ENCODE results near the gene TBX21.

TBX21 gene

DNA sequence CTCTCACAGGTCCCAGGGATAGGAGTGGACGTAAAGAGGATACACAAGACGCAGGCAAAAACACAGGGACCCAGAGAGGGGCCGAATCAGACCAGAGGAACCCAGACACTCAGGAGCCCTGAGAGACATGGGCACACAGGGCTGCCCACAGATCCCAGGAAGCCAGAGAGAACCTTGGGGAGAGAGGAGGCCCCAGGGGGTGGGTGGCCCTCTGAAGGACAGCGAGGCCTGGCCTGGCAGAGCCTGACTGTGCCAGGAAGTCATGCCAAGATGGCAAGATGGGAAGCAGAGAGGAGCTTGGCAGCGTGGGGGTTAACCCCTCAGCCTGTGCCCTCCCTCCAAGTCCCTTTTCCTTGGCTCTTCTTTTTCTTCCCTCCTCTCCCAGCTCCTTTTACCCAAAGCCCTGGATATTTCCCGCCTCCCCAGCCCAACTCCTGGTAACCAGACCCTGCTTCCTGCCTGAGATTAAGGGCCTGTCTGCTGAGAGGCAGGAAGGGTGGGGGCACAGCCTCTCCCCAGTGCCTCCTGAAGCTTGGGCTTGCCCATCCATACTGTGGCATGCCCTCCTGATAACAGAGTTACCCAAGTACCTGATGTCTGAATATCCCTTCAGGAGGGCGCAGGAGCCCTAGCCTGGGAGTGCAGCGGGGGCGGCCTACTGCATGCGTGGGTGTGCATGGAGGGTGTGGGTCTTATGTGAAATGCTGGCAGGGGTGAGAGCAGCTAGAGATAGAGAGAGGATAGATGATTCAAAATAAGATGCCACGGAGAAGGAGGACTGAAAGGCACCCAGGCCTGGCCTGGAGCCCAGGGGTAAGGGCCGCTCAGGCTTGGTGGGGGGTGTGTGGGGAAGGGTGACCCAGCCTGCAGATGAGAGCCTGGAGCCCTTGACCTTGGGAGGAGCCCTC, 6.0 kb upstream of the TBX21 start:
- no peaks in the 10 kb centered on the region for H3K27me3 ChIP-seq (ENCODE audit: low read length)
- no peaks in the 10 kb centered on the region for H3F3A ChIP-seq (ENCODE audit: insufficient read depth)
- H3K79me2 ChIP-seq (ENCODE audit: insufficient read depth, low read length), result no peaks in the 10 kb centered on the region
- no peak overlapping the region for H3K27ac ChIP-seq (ENCODE audit: low read depth, low read length)
- H4K20me1 ChIP-seq (ENCODE audit: low read depth, low read length), result no peaks in the 10 kb centered on the region
- no peaks in the 10 kb centered on the region for H3K36me3 ChIP-seq (ENCODE audit: low read length)
- TF ChIP-seq CTCF (IDR thresholded peaks at IDR 0.05; ENCODE audit: insufficient read depth, low read length, poor library complexity, severe bottlenecking) (no peak), EZH2phosphoT487 (conservative IDR thresholded peaks at IDR 0.05; ENCODE audit: low read length) (no peak)
- H3K9ac ChIP-seq (ENCODE audit: low read length), result no peak overlapping the region
- no peak overlapping the region for H3K4me3 ChIP-seq (ENCODE audit: insufficient read depth, low read length, poor library complexity, severe bottlenecking)
- H3K9me2 ChIP-seq (replicated peaks; ENCODE audit: insufficient read depth, low read length), result no peaks in the 10 kb centered on the region
- no peak overlapping the region for H2AFZ ChIP-seq (ENCODE audit: low read depth, low read length, severe bottlenecking)
- no peaks in the 10 kb centered on the region for H3K9me3 ChIP-seq (ENCODE audit: insufficient read depth, low read length)
- H3K4me2 ChIP-seq (ENCODE audit: low read depth, low read length, poor library complexity, severe bottlenecking), result no peak overlapping the region

DNA sequence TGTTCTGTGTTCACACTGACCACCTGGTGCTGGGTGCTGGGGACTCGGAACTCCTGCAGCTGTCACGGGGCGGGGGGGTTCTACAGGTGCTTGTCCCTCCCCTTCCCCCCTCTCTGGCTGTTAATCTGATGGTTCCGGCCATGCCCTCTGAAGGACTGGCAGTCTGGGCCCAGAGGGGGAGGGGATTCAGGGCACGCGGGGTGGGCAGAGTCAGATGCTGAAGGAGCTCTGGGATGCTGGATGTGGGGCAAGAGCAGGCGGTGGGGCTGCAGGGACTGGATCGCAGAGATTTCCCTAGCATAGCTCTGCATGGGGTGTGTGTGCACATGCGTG, 5.4 kb upstream of the TBX21 start:
- Histone ChIP-seq H4K20me1 (ENCODE audit: low read depth, low read length) (no peaks in the 10 kb centered on the region), H3K36me3 (ENCODE audit: low read length) (no peaks in the 10 kb centered on the region), H3K27ac (ENCODE audit: low read depth, low read length) (no peak overlapping the region), H3K4me2 (ENCODE audit: low read depth, low read length, poor library complexity, severe bottlenecking) (no peak overlapping the region), H3K9me2 (replicated peaks; ENCODE audit: insufficient read depth, low read length) (no peaks in the 10 kb centered on the region), H3K9ac (ENCODE audit: low read length) (no peak overlapping the region), H3K79me2 (ENCODE audit: insufficient read depth, low read length) (no peaks in the 10 kb centered on the region), H3F3A (ENCODE audit: insufficient read depth) (no peaks in the 10 kb centered on the region), H3K27me3 (ENCODE audit: low read length) (no peaks in the 10 kb centered on the region), H3K9me3 (ENCODE audit: insufficient read depth, low read length) (no peaks in the 10 kb centered on the region), H2AFZ (ENCODE audit: low read depth, low read length, severe bottlenecking) (no peak overlapping the region), H3K4me3 (ENCODE audit: insufficient read depth, low read length, poor library complexity, severe bottlenecking) (no peak overlapping the region)
- TF ChIP-seq CTCF (IDR thresholded peaks at IDR 0.05; ENCODE audit: insufficient read depth, low read length, poor library complexity, severe bottlenecking), result no peak
- TF ChIP-seq EZH2phosphoT487 (conservative IDR thresholded peaks at IDR 0.05; ENCODE audit: low read length), result no peak

- H3K9me2 ChIP-seq (replicated peaks; ENCODE audit: insufficient read depth, low read length), result no peaks in the 10 kb centered on the region
- H3K36me3 ChIP-seq (ENCODE audit: low read length), result no peaks in the 10 kb centered on the region
- TF ChIP-seq EZH2phosphoT487 (conservative IDR thresholded peaks at IDR 0.05; ENCODE audit: low read length), result no peak
- TF ChIP-seq CTCF (IDR thresholded peaks at IDR 0.05; ENCODE audit: insufficient read depth, low read length, poor library complexity, severe bottlenecking), result no peak
- H2AFZ ChIP-seq (ENCODE audit: low read depth, low read length, severe bottlenecking), result no peak overlapping the region
- no peak overlapping the region for H3K9ac ChIP-seq (ENCODE audit: low read length)
- H4K20me1 ChIP-seq (ENCODE audit: low read depth, low read length), result no peaks in the 10 kb centered on the region
- H3K4me2 ChIP-seq (ENCODE audit: low read depth, low read length, poor library complexity, severe bottlenecking), result no peak overlapping the region
- no peaks in the 10 kb centered on the region for H3K27me3 ChIP-seq (ENCODE audit: low read length)
- H3K9me3 ChIP-seq (ENCODE audit: insufficient read depth, low read length), result no peaks in the 10 kb centered on the region
- no peak overlapping the region for H3K4me3 ChIP-seq (ENCODE audit: insufficient read depth, low read length, poor library complexity, severe bottlenecking)
- H3K79me2 ChIP-seq (ENCODE audit: insufficient read depth, low read length), result no peaks in the 10 kb centered on the region
- H3F3A ChIP-seq (ENCODE audit: insufficient read depth), result no peaks in the 10 kb centered on the region
- H3K27ac ChIP-seq (ENCODE audit: low read depth, low read length), result no peak overlapping the region
Observed at GRCh38 chr17:47728214-47728877, 4.7 kb upstream of the TBX21 start.

Measured in SU-DHL-6 (cell line).